OCI-LY1 (cell line): ENCODE results near the gene CHIT1.

Source experiments
- CTCF ChIP-seq: fragments of 200-600 bp; sonication (generic), shearing (Covaris generic); IDR thresholded peaks from 2 replicates; pipeline ENCODE4 v1.5.1; 2017; ENCODE audit warnings: mild to moderate bottlenecking, antibody characterized with exemption, low read length, moderate library complexity, mixed read lengths
- EZH2 ChIP-seq: fragments of 200-600 bp; sonication (generic), shearing (Covaris generic); IDR thresholded peaks from 2 replicates; pipeline ENCODE4 v1.8.0; 2017; ENCODE audit warnings: borderline replicate concordance, mixed run types, mild to moderate bottlenecking, antibody characterized with exemption, low read length, moderate library complexity, mixed read lengths

GRCh38 chr1:203227371-203228083 is 1.9 kb downstream of the CHIT1 start:
- TF ChIP-seq CTCF (no peak), EZH2 (no peak)
